Heart left ventricle (tissue), 13 donors: ENCODE data around the gene HTR1A.

Experiments
- CTCF ChIP-seq, 12 donors: fragments of 200-600 bp; sonication (generic) in 4 of 12; IDR thresholded peaks; one replicate each; pipeline versions ENCODE4 v1.5.0 to v1.8.0; 2018 to 2022; ENCODE audit warnings: antibody characterized with exemption in 12 of 12, mild to moderate bottlenecking in 5 of 12
- POLR2A ChIP-seq, 2 donors: fragments of 450-650 bp; IDR thresholded peaks; one replicate each; pipeline ENCODE4 v1.6.1; 2017; ENCODE audit warnings: antibody characterized with exemption in 2 of 2, mild to moderate bottlenecking in 2 of 2, moderate library complexity in 2 of 2
- donor health status: ischemic (EF 13 %, LVEDD 7.1; RV severe dilation, severe dysfunction).
- donor health status: DM: no; HTN: yes; CAD: no.
- donor health status: DM: no; HTN: no; CAD: no.
- donor health status: ischemic (EF 25% LVEDD 6.9; RV normal size, moderate dysfunction).
- donor health status: ischemic (EF 25% LVEDD 5.7; RV mildly dilated, moderate dysfunction).
- donor health status: ischemic (EF 35%, LVEDD 5.7; RV mildly dilated, moderate dysfunction).
- donor health status: nonischemic (EF 11% LVEDD 7.7; RV severe dilation, severe dysfunction).
- donor health status: DM: yes; HTN: yes; CAD: no.
- donor health status: PGD.
- donor health status: ischemic (EF 29% LVEDD 5.4; RV normal size, mild dysfunction).
- donor health status: nonischemic (EF 23%, LVEDD 6.1; RV moderate dilation, normal function).

- TF ChIP-seq POLR2A (IDR thresholded peaks at IDR 0.05), result no peak
- TF ChIP-seq CTCF (IDR thresholded peaks at IDR 0.05), result no peak
Measured at GRCh38 chr5:63916786-63917185, 45.5 kb downstream of the HTR1A start.
